Measurements from ENCODE around the gene DCAF7. TPM values are rescaled to one million over a fixed set of nuclear protein-coding genes. Genes with fewer than 3 reads are reported as not detected.
A peak's percentile ranks its signal among the peaks of the same experiment; 100 is the strongest.

The DCAF7 gene
- total and polyA plus RNA-seq, 7 donors = 10.6 to 30.2 (median 25.1) TPM

DNA sequence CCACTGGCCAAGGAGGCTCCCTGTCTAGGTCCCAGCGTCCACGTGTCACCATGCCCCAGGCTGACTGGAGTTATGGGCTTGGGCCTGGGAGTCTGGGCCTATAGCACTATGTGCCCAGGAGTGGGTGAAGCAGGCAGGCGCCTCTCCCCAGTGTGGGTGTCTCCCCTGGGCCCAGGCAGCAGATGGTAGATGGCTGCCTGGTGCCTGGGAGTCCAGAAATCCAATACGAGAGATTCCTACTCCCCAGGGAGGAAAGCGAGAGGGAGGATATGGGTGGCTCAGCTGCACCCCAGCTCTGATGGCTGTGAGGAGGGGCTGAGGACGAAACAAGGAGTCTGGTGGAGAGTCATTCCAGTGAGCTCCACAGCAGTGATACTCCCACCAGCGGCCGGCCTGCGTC lies 22.1 kb upstream of the DCAF7 start:
- H3K4me1 ChIP-seq = no peaks in the 10 kb centered on the region
- TF ChIP-seq, protein P1, sequence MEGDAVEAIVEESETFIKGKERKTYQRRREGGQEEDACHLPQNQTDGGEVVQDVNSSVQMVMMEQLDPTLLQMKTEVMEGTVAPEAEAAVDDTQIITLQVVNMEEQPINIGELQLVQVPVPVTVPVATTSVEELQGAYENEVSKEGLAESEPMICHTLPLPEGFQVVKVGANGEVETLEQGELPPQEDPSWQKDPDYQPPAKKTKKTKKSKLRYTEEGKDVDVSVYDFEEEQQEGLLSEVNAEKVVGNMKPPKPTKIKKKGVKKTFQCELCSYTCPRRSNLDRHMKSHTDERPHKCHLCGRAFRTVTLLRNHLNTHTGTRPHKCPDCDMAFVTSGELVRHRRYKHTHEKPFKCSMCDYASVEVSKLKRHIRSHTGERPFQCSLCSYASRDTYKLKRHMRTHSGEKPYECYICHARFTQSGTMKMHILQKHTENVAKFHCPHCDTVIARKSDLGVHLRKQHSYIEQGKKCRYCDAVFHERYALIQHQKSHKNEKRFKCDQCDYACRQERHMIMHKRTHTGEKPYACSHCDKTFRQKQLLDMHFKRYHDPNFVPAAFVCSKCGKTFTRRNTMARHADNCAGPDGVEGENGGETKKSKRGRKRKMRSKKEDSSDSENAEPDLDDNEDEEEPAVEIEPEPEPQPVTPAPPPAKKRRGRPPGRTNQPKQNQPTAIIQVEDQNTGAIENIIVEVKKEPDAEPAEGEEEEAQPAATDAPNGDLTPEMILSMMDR (IDR thresholded peaks at IDR 0.05) = no peak
- H3K27ac ChIP-seq = no peak overlapping the region
- no peaks in the 10 kb centered on the region for H3K9me3 ChIP-seq
- H3K4me3 ChIP-seq = no peak overlapping the region
- intact Hi-C loops (cut with DNase I) = no loop called here
- no peak for DNase-seq
- no peak for ATAC-seq
- peaks cover 0 to 21% (median 2%) of the 10 kb centered on the region in 3 donors for H3K27me3 ChIP-seq (ENCODE audit: insufficient read depth in 3 of 3, low read length in 2 of 3)
- WGBS, 3 donors = 70 to 81% (median 78%) methylated on average over 9 of the region's 9 CpGs
- no peaks in the 10 kb centered on the region for H3K36me3 ChIP-seq (ENCODE audit: insufficient read depth in 1 of 2, low read depth in 1 of 2)

DNA sequence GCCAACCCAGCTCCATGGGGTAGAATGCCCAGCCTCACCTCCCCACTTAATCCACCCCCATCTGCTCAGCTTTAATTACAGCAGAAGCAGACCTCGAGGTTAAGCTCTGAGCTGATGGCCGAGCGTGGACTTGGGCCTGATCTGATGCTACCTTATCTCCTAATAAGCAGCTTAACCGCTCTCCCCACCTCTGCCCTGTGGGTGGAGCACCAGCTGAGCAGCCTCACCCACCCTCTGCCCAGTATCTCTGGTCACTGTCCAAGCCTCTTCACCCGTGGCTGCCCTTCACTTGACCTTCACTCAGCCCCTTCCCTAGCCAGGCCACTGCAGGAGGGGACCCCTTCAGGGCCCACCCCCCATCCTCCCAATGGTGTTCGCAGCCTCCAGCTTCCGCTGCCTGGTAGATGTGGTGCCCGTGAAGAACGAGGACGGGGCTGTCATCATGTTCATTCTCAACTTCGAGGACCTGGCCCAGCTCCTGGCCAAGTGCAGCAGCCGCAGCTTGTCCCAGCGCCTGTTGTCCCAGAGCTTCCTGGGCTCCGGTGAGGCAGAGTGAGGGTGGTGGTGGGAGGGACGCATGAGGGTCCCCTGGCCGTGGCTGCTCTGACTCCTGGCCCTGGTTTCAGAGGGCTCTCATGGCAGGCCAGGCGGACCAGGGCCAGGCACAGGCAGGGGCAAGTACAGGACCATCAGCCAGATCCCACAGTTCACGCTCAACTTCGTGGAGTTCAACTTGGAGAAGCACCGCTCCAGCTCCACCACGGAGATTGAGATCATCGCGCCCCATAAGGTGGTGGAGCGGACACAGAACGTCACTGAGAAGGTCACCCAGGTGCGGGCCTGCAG lies 20.3 kb upstream of the DCAF7 start:
- intact Hi-C loops (cut with DNase I) = no loop called here
- Histone ChIP-seq H3K36me3 (ENCODE audit: insufficient read depth in 1 of 2, low read depth in 1 of 2) (no peaks in the 10 kb centered on the region), H3K4me3 (no peak overlapping the region), H3K27ac (no peak overlapping the region), H3K9me3 (no peaks in the 10 kb centered on the region), H3K4me1 (no peaks in the 10 kb centered on the region), H3K27me3 (ENCODE audit: insufficient read depth in 3 of 3, low read length in 2 of 3) (peaks cover 0 to 7% (median 2%) of the 10 kb centered on the region in 3 donors)
- TF ChIP-seq, protein P1 (IDR thresholded peaks at IDR 0.05) = no peak
- DNase-seq (peak in 1 of 2 donors; percentile 42), ATAC-seq (no peak)
- 77 to 85% (median 79%) methylated on average over 26 of the region's 26 CpGs for WGBS, 3 donors

DNA sequence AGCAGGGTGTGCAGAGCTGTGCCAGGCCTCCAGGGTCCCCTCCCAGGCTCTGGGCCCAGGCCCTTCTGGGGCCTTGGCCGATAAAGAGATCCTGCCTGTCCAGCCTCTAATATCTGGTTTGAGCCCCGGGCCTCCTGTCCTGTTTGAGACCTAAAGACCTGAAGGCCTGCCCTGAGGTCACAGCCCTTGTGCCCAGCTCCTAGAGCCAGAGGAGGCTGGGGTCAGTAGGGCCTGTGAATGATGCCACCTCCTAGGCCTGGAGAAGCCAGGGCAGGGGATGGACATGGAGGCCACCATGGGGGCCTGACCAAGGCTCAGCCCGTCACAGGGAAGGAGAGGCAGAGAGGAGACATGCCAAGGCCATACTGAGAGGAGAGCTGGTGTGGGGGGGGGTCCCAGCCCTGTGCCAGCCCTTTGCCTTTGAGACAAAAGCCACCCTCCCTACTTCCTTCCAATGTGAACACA lies 19.7 kb upstream of the DCAF7 start:
- DNase-seq = peak in 1 of 2 donors; percentile 23

DNA sequence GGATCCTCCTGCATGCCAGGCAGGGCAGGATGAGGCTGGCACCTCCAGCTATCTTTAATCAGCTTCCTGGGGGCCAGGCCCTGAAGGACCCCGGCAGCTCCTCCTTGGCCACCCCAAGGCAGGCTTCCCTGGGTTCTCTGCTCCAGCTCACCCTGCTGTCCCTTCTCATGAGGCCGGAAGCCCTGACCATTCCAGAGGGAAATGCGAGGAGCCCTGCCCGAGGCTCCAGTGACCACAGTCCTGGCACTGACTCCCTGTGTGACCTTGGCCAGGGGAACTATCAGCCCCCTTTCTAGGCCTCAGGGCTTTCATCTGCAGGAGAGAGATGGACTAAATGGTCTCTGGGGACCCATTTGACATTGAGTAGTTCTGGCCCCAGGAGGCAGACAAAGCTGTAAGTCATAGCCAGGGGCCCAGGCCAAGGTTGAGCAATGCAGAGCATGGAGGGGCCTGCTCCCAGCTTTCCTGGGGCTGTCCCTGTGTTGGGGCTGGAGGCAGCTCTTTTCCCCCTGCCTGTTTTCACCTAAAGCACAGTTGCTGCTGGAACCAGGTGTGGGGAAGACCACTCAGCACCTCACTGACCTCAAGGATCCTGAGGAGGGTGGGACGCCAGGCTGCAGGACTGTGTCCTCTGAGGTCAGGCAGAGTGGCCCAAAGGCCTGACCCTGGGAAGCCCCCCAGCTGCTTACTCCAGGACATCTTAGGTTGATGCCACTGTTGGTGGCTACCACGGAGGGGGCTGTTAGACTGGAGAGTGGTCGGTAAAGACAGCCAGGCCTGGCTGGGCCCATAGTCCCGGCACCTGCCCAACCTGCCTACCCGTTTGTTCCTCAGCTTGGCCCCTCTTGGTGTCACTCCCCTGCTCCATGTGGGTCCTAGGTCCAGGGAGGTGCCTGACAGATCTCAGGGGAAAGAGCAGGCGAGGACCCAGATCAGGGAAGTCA lies 19.0 kb upstream of the DCAF7 start:
- Histone ChIP-seq H3K9me3 (no peaks in the 10 kb centered on the region), H3K4me3 (no peak overlapping the region), H3K27ac (no peak overlapping the region), H3K4me1 (no peaks in the 10 kb centered on the region), H3K36me3 (ENCODE audit: insufficient read depth in 1 of 2, low read depth in 1 of 2) (no peaks in the 10 kb centered on the region), H3K27me3 (ENCODE audit: insufficient read depth in 3 of 3, low read length in 2 of 3) (peaks cover 0 to 7% (median 2%) of the 10 kb centered on the region in 3 donors)
- 80 to 86% (median 82%) methylated on average over 10 of the region's 10 CpGs for WGBS, 3 donors
- DNase-seq = no peak
- ATAC-seq = no peak
- intact Hi-C loops (cut with DNase I) = no loop called here
- TF ChIP-seq, protein P1 (IDR thresholded peaks at IDR 0.05) = no peak

More for the DNA sequence above, 19.7 kb upstream of the DCAF7 start:
- 77 to 89% (median 82%) methylated on average over 3 of the region's 3 CpGs for WGBS, 3 donors
- Histone ChIP-seq H3K4me3 (no peak overlapping the region), H3K36me3 (ENCODE audit: insufficient read depth in 1 of 2, low read depth in 1 of 2) (no peaks in the 10 kb centered on the region), H3K4me1 (no peaks in the 10 kb centered on the region), H3K9me3 (no peaks in the 10 kb centered on the region), H3K27ac (no peak overlapping the region), H3K27me3 (ENCODE audit: insufficient read depth in 3 of 3, low read length in 2 of 3) (peaks cover 0 to 7% (median 2%) of the 10 kb centered on the region in 3 donors)
- TF ChIP-seq, protein P1 (IDR thresholded peaks at IDR 0.05) = no peak
- intact Hi-C loops (cut with DNase I) = no loop called here
- no peak for ATAC-seq
